Kidney (tissue), 14 donors: ENCODE results near the gene SERINC2. TPM values are rescaled to one million over a fixed set of nuclear protein-coding genes. Genes with fewer than 3 reads are reported as not detected.

ENCODE experiments used
- DNase-seq, 5 donors: peaks; one replicate each; pipeline ENCODE4 v3.0.0-alpha.2; 2013 to 2020
- FAIRE-seq: peaks from 2 replicates; lab custom pipeline; 2012; peaks lifted over from hg19 to GRCh38; lab: Jason Lieb, UNC
- H3K27ac ChIP-seq, 2 donors: one replicate each; pipeline ENCODE4 v1.7.0; 2013; ENCODE audit warnings: low read depth in 2 of 2, low read length in 2 of 2, inconsistent platforms in 1 of 2
- H3K27me3 ChIP-seq: one replicate; pipeline ENCODE4 v1.7.1; 2013; ENCODE audit warnings: low read length, inconsistent platforms; ENCODE audit not compliant: control insufficient read depth, insufficient read depth
- H3K36me3 ChIP-seq, 3 donors: one replicate each; pipeline versions ENCODE4 v1.7.0 to v1.7.1; 2013; ENCODE audit warnings: low read length in 3 of 3, control low read depth in 1 of 3, inconsistent platforms in 1 of 3; ENCODE audit not compliant: insufficient read depth in 3 of 3, control insufficient read depth in 2 of 3
- H3K4me1 ChIP-seq, 3 donors: one replicate each; pipeline versions ENCODE4 v1.7.0 to v1.7.1; 2013; ENCODE audit warnings: low read length in 3 of 3, inconsistent platforms in 1 of 3, low read depth in 1 of 3; ENCODE audit not compliant: control insufficient read depth in 2 of 3, insufficient read depth in 2 of 3
- H3K4me3 ChIP-seq, 3 donors: one replicate each; pipeline versions ENCODE4 v1.7.0 to v1.8.1; 2013; ENCODE audit warnings: low read length in 3 of 3, control low read depth in 1 of 3, inconsistent platforms in 1 of 3
- H3K9ac ChIP-seq, 3 donors: one replicate each; pipeline versions ENCODE4 v1.7.0 to v1.7.1; 2013; ENCODE audit warnings: low read length in 3 of 3, control low read depth in 1 of 3, inconsistent platforms in 1 of 3
- H3K9me3 ChIP-seq, 3 donors: one replicate each; pipeline versions ENCODE4 v1.7.0 to v1.7.1; 2013; ENCODE audit warnings: low read length in 3 of 3, control low read depth in 1 of 3, inconsistent platforms in 1 of 3; ENCODE audit not compliant: control insufficient read depth in 2 of 3, insufficient read depth in 1 of 3
- intact Hi-C: fragments of 100-400 bp; cut with DNase I; formaldehyde crosslinking; loops from one replicate; pipeline ENCODE4 v1.11.1; 2022
- polyA plus RNA-seq: library from polyadenylated mRNA; stranded (reverse); fragments of 350-450 nt; fragmentation: Illumina TruSeq; extraction: RNeasy Lipid Tissue Mini Kit (QIAGEN cat#74804); gene quantifications from one replicate; pipeline ENCODE4 v1.2.3, GENCODE V29; 2014; ENCODE audit warnings: low read depth, low replicate concordance; ENCODE audit not compliant: insufficient read depth
- total RNA-seq: library from RNA; stranded (reverse); fragmentation: NEBNext Ultra II Directional; extraction: Animal tissue kit (Norgen Biotek cat#: 25700); gene quantifications from one replicate; pipeline ENCODE4 v1.2.1, GENCODE V29; 2021
- TF ChIP-seq, protein P1 (sequence below): IDR thresholded peaks from 3 replicates; pipeline ENCODE4 v1.5.1; 2012; ENCODE audit warnings: mild to moderate bottlenecking, moderate library complexity, borderline replicate concordance; ENCODE audit not compliant: insufficient read depth; ENCODE audit errors: extremely low read depth
- donor health status: control.
- donor health status: control.
- donor health status: control.
- donor health status: control.
- donor health status: control.
- donor health status: DM: yes; HTN: yes; CAD: no.
- donor health status: Normal renal cell carcinoma (clear cell type).

Gene SERINC2
- total and polyA plus RNA-seq, 2 donors from 2014 or later, result 99.2 to 126 TPM

DNA sequence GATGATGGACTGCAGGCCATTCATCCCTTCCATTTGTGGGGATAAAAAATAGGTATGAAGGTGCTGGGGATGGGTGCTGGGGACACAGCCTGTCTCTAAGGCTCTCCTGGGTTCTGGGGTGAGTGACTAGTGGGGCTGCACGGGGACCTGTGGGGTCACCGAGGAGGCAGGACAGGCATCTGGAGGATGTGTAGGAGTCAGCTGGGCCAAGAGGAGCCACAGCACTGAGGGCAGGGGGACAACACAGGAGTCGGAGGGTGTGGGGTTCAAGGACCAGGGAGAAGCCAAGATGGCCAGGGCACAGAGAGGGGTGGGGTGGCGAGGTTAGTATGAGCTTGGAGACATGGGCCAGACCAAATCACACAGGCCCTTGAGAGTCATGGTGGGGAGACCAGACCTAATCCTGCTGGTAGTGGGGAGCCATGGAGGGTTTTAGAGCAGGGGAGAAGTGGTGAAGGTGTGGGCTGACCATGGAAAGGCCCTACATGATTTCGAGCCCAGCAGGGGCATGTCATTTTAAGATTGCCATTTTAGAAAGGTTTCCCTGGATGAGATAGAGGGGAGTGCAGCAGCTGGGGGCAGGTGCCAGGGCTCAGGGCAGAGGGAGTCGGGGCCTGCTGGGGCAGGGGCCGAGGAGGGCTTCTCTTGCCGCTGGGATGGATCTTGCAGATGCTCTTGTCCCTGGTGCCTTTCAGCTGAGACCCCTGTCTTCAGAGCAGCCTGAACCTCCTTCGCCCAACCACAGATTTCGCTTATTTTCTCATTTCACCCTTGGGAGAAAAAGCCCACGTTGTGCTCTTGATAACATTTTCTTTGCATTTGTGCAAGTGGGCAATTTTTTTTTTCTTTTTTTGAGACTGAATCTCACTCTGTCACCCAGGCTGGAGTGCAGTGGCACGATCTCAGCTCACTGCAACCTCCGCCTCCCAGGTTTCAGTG lies 22.7 kb downstream of the SERINC2 start:
- TF ChIP-seq, protein P1, sequence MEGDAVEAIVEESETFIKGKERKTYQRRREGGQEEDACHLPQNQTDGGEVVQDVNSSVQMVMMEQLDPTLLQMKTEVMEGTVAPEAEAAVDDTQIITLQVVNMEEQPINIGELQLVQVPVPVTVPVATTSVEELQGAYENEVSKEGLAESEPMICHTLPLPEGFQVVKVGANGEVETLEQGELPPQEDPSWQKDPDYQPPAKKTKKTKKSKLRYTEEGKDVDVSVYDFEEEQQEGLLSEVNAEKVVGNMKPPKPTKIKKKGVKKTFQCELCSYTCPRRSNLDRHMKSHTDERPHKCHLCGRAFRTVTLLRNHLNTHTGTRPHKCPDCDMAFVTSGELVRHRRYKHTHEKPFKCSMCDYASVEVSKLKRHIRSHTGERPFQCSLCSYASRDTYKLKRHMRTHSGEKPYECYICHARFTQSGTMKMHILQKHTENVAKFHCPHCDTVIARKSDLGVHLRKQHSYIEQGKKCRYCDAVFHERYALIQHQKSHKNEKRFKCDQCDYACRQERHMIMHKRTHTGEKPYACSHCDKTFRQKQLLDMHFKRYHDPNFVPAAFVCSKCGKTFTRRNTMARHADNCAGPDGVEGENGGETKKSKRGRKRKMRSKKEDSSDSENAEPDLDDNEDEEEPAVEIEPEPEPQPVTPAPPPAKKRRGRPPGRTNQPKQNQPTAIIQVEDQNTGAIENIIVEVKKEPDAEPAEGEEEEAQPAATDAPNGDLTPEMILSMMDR, result no peak
- H3K27ac ChIP-seq, result peak overlapping the region in 1 of 2 donors; percentile 32
- H3K9ac ChIP-seq, result no peak overlapping the region
- DNase-seq (no peak), FAIRE-seq (no peak)
- no peaks in the 10 kb centered on the region for H3K27me3 ChIP-seq
- no peak overlapping the region for H3K4me3 ChIP-seq
- H3K4me1 ChIP-seq, result no peaks in the 10 kb centered on the region
- H3K36me3 ChIP-seq, result peaks cover 0 to 2% (median 0%) of the 10 kb centered on the region in 3 donors
- H3K9me3 ChIP-seq, result no peaks in the 10 kb centered on the region
- intact Hi-C loops, result no loop called here

GRCh38 chr1:31436596-31437432 lies 23.8 kb downstream of the SERINC2 start:
- Histone ChIP-seq H3K27ac (no peak overlapping the region), H3K9ac (no peak overlapping the region), H3K4me3 (no peak overlapping the region), H3K36me3 (peaks cover 0 to 2% (median 0%) of the 10 kb centered on the region in 3 donors), H3K27me3 (no peaks in the 10 kb centered on the region), H3K9me3 (no peaks in the 10 kb centered on the region), H3K4me1 (no peaks in the 10 kb centered on the region)
- FAIRE-seq (no peak), DNase-seq (no peak)
- intact Hi-C loops, result no loop called here
- TF ChIP-seq, protein P1, result no peak

DNA sequence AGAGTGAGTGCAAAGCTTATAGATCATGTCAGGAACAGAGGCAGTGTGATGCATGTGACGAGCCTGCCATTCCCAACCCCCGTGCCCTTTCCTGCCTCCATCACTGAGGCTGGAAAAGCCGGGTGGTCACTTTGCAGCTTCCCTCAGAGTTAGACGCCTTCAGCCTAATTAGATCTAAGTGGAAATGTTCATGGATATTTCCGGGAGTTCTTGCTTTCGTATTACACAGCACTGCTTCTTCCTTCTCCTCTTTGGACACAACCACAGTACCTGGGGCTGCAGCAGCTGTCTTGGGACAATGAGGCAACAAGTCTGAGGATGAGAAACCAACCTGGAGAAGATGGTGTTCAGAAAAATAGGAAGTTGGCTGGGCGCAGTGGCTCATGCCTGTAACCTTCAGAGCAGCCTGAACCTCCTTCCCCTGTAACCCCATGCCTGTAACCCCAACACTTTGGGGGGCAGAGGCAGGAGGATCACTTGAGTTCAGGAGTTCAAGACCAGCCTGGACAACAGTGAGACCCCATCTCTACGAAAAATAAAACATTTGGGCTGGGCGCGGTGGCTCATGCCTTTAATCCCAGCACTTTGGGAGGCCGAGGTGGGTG lies 24.5 kb downstream of the SERINC2 start:
- intact Hi-C loops, result no loop called here
- Histone ChIP-seq H3K4me3 (no peak overlapping the region), H3K36me3 (peaks cover 0 to 2% (median 0%) of the 10 kb centered on the region in 3 donors), H3K27ac (no peak overlapping the region), H3K27me3 (no peaks in the 10 kb centered on the region), H3K9me3 (no peaks in the 10 kb centered on the region), H3K9ac (no peak overlapping the region), H3K4me1 (no peaks in the 10 kb centered on the region)
- TF ChIP-seq, protein P1, result no peak
- no peak for DNase-seq
- FAIRE-seq, result no peak
